ENCODE measurements around the gene CACFD1.

CACFD1 gene

DNA sequence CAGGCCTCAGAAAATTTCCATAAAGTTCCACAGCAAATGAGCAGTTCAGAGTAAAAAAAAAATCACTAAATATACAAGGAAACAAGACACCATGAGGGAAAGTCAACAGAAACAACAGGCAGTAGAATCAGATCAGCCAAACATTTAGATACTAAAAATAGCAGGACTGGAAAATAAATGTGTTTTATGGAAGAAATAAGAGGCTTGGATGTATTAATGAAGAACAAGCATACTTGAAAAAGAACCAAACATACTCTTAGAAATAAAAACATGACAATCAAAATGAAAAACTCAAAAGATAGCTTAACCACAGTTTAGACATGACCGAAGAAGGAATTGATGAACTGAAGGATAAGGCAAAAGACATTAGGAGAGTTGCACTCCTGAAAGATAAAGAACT lies 42.3 kb downstream of the CACFD1 start:
- no peak for DNase-seq

DNA sequence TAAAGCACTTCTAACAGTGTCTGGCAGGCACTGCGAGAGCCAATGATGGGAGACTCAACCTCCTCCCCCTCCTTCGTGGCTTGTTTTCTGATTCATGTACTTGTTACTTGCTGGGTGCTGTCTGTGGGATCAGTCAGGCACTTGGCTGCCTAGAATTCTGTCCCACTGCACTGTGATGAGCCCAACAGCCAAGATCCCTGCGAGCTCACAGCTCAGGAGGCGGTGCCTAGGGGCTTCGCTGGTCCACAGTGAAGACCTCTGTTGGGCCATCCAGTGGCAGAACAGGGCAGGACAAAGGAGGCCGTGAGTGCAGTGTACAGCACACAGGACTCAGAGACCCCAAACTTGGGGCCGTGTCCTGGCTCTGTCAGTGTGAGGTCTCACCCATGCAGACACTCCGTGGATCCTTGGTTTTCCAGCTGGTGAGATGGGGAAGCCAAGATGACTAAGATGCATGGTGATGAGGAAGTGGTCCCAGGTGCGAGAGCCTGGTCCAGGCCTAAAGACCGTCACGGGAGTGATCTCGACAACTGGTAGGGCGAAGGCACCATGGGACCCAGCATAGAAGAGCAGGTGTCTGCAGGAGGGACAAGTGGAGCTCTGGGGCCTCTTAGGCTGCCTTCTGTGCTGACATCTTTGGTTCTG lies 45.5 kb downstream of the CACFD1 start:
- no peak for DNase-seq

DNA sequence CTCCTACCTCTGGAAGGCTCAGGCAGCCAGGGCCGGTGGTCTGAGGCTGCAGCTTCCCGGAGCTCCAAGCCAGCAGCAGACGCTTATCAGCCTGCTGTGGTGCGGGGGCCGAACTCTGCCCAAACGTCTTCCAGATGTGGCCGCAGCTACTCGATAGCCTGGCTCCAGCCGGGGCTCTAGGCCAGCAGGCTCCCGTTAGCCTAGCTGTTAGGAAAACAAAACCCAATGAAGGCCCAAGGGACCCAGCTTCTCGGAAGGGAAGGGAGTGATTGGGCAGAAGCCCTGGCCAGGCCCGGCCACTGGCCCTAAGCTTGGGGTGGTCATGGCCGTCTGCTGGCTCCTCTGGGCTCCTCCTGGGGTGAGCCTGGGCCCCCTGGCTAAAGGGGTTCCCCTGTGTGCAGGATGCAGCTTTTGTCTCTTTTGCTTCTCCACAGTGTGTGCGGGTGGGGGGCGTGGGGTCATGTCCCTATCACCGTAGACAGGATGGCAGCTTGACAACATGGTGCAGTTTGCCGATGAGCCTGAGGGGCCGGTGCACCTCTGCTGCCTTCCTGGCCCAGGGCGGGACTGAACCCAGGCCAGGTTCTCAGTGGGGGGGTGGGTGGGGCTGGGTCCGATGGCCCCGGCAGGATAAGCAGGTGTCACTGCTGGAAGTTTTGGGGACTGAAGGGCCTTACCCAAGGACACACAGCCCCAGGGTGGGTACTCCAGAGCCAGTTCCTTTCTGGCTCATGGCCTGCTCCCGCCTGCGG lies 46.3 kb downstream of the CACFD1 start:
- no peak for DNase-seq

DNA sequence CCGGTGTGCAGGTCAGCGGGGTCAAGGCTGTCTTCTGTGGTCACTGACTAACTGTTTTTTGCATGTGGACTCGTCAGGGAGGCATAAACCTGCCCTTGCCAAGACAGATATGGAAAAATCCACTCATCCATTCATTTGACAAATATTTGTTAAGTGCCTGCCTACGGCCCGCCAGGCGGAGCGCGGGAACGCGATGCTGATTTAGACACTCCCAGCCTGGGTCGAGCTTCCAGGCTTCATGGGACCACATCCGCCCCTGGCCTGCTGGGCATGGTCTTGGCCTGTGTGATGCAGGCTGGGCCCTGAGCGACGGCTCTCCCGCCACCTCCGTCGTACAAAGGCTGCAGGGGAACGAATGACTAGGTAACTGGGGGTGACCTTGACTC lies 46.9 kb downstream of the CACFD1 start:
- DNase-seq: no peak

DNA sequence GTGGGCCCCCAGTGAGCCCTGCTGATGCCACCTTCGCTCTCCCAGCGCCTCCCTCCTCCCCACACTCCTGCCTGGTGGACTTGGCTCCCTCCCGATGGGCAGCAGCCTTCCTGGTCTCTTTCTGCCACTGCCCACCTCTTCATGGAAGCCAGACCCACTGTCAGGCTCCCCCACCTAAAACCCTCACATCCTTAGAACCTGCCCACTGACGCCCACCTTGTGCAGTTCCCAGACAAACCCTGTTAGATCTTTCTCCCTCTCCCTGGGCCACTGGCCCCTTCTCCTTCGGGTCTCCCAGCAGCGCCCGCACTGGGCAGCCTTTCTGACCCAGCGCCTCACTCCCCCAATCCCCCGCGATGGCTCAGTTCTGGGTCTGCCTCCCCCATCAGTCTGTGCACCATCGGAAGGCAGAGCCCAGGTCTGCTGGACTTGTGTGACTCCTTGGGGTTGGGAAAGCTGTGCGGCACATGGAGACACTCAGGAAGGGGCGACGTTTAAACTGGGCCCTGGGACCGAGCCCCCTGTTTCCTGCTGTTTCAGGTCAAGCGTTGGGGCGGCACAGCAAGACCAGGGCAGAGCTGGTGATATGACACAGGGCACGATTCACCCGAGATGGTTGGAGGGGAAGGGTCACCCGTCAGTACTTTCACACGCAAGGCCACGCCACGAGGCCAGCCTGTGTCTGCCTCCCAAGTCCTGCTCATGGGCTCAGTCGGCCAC lies 47.6 kb downstream of the CACFD1 start:
- DNase-seq: no peak

DNA sequence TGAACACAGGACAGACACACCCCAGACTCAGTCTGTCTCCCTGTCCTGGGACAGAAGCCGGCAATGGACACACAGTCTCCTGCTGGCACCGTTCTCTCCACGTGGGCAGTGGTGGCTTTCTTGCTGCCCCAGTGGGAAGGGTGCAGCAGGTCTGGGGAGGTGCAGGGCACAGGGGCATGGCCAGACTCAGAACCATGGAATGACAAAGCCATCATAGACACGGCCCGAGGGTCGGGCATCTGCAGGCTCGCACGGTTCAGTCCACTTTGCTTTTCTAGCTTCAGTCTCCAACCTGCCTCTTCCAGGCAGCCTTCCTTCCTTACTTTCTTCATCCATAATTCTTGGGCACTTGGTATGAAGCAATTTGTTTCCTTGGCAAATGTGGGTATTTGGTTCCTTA lies 48.3 kb downstream of the CACFD1 start:
- no peak for DNase-seq

DNA sequence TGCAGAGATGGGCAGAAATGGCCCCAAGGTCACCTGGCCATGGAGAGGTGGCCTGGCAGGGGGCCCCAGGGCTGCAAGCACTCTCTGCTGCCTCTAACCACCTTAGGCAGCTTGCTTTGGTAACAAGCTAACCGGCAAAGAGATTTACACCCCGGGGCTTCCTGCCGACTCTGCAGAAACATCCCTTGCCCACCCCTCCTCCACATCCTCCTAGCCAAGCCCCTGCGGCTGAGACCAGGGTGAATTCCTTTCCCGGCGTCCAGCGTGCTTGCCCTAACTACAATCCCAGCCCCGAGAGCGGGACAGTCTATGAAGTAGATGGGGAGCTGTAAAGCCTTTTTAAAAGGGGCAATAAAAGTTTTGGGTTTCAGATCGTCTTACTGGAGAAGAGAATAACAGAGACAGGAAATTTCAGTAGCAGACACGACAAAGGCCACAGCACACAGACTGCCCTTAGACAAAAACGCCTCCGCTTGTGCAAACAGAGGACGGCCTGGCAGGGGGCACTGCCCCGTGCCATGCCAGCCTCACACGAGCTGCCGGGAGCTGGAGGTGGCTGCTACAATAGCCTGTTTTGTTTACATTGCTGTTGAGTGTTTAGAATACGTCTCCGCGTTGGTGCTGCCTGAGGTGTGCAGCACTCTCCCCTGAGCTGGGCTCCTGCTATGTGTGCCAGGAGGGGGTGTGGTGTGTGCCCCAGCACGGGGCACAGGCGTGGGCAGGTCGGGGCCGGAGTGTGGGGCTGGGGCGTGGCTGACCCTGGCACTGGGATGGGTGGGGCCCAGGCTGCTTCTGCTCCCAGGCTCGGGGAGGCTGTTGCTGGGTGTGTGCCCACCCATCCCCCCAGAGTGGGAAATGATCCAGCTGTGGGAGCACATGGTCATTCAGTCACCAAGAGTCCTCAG lies 49.7 kb downstream of the CACFD1 start:
- peak; percentile 67 for DNase-seq

DNA sequence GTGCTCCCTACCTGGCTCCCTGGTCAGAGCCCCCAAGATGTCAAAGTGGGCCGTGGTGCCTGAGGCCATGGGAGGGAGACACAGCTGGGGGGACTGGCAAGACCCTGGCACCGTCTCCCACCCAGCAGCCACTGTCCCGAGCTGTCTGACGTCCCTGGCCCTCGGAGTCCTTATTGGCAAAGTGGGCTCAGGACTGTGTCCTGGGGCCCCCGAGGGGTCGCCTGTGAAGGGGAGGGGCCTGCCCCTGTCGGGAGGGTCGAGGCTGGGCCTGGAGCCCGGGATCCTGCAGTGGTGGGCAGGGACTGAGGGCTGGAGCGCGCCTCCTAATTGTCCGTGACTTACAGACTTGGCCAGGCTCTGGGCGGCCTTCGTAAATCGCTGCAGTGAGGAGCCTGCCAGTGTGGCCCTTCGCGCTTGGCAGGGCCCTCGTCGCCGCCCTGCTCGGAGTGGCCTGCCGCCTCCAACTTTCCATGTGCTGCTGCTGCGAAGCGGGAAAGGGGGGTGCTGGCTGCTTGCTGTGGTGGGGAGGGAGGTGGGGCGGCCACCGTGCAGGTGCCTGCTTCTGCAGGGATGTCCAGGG lies 51.2 kb downstream of the CACFD1 start:
- no peak for DNase-seq

DNA sequence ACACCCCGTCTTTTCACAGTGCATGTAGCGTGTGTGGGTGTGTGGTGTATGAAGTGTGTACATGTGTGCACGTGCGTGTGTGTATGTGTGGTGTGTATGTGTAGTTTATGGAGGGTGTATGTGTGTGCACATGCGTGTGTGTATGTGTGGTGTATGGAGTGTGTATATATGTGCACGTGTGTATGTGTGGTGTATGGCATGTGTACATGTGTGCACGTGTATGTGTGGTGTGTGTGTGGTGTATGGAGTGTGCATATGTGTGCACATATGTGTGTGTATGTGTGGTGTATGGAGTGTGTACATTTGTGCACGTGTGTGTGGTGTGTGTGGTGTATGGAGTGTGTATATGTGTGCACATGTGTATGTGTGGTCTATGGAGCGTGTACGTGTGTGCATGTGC lies 51.8 kb downstream of the CACFD1 start:
- DNase-seq: no peak

DNA sequence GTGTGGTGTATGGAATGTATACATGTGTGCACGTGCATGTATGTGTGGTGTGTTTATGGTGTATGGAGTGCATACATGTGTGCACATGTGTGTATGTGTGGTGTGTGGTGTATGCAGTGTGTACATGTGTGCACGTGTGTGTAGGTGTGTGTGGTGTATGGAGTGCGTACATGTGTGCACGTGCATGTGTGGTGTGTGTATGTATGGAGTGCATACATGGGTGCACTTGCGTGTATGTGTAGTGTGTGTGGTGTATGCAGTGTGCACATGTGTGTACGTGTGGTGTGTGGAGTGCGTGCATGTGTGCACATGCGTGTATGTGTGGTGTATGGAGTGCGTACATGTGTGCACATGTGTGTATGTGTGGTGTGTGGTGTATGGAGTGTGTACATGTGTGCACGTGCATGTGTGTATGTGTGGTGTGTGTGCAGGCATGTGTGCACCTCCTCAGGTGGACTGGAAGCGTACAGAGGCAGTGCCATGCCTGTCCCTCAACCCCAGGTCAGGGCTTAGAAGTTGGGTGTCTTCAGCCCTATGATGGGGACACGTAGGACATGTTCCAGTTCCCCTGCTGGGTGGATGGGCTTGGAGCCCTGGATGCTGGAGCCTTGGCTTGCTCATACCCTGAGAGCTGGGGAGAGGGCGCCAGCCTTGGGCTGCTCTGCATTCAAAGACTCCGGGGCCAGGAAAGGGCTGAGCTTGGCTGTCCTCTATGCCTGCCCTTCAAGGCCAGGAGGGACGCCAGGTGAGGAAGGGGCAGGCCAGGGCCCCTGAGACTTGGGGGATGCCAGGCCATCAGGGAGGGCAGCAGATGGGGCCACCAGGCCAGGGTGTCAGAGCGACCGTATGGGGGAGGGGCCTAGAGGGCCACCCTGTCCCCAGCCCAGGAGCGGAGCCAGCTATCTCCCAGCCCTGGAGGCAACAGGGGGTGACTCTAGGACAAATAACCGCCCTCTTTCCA lies 52.8 kb downstream of the CACFD1 start:
- no peak for DNase-seq

DNA sequence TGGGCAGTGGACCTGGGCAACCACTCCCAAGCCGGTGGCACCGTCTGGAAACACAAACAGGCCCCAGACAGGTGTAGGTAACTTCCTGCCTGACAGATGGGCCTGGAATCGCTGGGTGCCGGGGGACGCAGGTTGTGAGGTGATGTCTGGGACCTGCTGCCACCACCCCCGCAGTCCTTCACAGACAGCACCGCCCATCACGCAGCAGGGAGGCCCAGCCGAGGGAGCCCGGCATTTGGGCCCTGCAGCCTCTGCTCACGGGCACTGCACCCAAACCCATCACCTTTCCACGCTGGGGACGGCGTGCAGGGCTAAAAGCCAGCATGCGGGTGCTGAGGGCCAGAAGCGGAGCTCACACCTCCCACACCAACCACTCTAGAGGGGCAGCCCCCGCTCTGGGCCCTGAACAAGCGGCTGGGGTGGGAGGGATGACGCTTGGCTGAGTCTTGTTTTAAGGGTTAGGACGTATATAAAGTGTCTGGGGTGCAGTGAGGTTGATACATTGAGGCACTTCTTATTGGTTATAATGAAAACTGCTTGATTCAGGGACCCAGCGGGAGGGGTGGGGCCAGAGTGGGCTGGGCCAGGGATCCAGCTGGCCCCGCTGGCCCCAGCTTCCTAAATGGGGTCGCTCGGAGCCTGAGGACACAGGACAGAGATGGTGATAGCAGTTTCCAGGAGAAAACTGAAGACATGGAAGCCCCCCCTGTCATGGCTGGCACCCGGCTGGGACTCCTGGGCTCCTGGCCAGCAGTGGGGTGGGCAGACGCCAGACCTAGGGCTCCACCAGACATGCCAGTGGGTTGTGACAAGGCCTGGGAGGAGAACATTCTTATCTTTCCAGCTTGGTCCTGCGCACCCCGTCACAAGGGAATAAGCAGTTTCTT lies 53.7 kb downstream of the CACFD1 start:
- peak; percentile 86 for DNase-seq

DNA sequence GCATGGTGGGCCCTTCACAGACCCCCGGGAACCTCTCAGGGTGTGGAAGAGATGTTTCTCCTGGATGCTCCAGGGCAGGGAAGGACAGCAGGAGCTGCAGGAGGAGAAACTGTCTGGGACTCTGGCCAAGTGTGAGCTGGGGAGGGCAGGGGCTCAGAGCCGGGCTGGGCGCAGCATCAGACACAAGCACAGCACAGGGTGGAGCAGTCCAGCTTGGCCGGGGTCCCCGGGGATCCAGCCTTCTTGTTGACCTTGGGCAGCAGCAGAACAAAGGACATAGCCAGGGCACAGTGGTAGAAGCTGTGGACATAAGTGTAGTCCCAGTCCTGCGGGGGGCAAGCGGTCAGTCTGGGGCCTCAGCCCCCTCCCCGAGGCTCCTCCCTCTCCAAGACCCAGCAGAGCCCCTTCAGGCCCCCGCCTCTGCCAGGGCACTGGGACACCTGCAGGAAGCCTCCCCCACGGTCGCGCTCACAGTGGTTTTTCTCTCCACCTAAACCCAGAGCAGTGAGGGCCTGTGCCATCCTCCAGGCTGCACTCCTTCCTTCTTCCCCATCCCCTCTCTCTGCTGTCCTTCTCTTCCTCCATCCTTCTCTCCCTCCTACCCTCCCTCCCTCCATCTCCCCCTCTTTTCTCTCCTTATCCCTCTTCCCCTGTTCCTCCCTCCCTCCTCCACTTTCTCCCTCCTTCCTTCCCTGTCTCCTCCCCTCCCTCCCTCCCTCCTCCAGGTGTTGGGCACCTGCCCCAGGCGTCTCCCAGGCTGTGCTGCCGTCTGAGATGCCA lies 54.9 kb downstream of the CACFD1 start:
- peak; percentile 53 for DNase-seq

DNA sequence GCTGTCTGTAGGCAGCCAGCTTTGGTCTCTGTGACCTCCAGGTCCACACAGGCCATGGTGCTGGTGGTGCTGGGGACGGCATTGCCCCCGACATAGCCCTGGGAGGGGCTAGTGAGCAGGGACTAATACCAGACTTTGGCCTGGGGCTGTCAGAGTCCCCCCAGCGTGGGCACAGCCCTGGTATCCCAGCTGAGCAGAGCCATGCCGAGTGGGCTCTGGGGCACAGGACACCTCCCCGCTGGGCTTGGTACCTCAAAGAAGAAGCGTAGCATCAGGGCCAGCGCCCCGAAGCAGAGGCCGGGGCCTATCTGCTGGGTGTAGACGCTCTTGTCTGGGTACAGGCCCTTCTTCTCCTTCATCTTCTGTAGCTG lies 55.4 kb downstream of the CACFD1 start:
- DNase-seq: no peak

DNA sequence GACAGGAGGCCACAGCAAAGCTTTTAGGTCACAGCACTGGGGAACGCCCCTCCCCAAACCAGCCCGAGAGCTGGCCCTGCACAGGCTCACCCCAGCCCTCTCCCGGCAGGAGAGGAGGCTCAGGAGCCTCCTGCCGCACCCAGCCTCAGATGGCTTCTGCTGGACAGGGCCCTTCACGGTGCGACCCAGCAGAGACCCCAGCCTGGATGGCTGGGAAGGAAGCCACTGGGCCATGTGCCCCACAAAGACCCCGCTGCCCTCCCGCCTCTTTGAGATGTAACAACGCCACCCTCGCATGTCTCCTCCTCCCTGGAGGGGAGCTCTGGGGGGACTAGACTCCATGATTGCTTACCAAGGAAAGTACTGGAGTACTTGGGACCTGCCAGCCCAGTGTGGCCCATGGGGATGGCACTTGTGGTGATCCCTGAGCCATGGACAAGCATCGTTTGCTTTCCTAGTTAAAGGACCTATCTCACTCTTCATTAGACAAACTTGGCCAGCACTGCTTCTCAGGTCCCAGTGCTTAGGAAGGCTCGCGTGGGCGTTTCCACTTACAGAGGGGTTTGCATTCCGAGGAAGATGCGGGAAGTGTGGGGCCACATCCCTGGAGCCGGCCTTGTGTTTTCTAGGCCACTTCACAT lies 56.0 kb downstream of the CACFD1 start:
- no peak for DNase-seq

DNA sequence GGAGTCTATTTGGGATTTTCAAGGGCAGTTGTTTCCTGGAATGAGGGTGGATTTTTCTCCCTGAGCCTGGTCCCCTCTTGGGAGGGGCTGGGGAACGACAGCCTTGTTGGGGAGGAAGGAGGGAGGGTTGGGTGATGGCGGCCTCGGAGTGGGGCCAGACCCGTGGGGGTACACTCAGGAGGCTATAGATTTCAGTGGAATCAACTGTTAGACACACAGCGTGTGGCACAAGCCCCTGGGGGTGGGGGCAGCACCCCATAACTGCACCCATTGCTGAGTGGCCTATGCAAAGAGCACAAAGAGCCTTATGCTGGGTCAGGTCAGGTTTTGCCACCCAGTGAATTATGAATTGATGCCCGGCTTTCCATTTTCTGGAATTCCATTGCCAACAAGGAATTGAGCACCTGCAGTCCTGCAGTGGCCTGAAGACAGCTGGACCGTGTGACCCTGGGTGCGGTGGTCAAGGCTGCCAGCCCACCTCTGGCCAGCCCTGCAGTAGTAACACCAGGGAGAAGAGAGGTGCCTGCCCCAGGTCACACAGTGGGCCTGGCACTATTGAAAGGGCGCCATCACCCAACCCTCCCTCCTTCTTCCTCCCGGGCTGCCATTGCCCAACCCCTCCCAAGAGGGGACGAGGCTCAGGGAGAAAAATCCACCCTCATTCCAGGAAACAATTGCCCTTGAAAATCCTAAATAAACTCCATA lies 56.6 kb downstream of the CACFD1 start:
- DNase-seq: no peak

DNA sequence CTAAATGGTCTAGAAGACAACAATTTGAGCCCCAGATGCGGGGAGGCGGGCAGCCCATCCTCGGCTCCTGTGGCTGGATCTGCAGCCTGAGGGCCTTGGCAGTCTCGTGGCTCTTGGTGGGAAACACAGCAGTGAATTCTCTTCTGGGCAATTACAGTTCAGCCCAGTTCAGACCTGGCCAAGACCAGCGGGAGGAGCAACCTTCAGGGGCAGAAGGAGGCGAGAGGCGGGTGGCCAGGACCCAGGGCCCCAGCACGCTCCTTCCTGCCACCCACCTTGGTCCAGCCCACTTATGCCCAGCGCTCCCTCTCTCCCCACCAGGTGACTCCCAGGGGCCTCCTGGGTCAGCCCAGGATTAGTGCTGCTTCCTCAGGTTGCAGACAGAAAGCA lies 57.2 kb downstream of the CACFD1 start:
- no peak for DNase-seq

DNA sequence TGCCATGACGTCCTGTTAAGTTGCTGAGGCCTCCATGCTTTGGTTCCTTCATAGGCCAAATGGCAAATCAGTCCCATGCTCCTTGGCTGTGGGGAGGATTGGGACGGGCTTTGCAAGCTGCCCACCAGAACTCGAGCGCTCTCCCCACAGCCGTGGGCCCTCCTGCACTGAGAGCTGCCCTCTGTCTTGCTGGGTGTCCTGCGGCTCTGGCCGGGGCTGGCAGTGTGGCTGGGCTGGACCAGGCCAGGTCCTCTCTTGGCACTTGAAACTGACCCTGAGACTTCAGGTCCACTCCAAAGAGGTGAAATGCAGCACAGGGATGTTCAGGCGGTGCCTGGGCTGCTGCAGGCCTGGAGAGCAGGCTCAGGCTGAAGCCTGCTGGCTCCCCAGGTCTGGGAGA lies 57.9 kb downstream of the CACFD1 start:
- no peak for DNase-seq

DNA sequence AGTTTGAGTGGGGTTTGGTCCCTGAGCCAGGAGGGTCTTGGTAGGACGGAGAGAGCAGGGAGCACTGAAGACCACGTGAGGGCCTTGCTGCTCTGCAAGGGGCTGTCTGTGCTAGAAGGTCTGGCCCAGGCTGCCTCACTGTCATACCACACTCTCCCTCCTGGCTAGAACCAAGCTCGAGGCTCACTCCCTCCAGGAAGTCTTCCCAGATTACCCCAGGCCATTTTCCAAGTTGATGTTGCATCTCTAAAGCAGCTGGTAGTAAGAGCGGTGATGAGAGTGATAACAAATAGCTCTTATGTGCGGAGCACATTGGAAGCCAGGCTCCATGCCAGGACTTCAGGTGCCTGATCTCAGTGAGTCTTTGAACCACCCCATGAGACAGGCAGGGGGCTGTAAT lies 58.4 kb downstream of the CACFD1 start:
- no peak for DNase-seq

Measured in hematopoietic multipotent progenitor cell treated with erythropoietin and hydrocortisone succinate and interleukin-3 and kit ligand, for 8 days (in vitro differentiated cells).